IPS-18c (cell line): ENCODE measurements around the gene TCEAL6.
"Not testable (repeated sequence)": the region's sequence is repeated elsewhere in the genome, so short reads cannot be mapped to it uniquely, and the experiment has no call there.

Experiments used
- H3K4me3 ChIP-seq: 2 replicates; pipeline ENCODE4 v1.7.0; 2013; ENCODE audit warnings: low read depth, mild to moderate bottlenecking, low read length, moderate library complexity; ENCODE audit not compliant: insufficient read depth
- H3K9me3 ChIP-seq: one replicate; pipeline ENCODE4 v1.6.1; 2013; ENCODE audit warnings: mild to moderate bottlenecking, low read length, moderate library complexity; ENCODE audit not compliant: control insufficient read depth, insufficient read depth

The TCEAL6 gene

GRCh38 chrX:102142274-102142673 is at the start of gene TCEAL6:
TSS of gene TCEAL6 (minus strand) at chrX:102142481.
- not testable (repeated sequence) for H3K9me3 ChIP-seq, H3K4me3 ChIP-seq

- peaks cover 6% of the 10 kb centered on the region for H3K9me3 ChIP-seq
- H3K4me3 ChIP-seq, result no peak overlapping the region
Observed at GRCh38 chrX:102185967-102186720, 43.9 kb upstream of the TCEAL6 start.

- H3K9me3 ChIP-seq, result no peaks in the 10 kb centered on the region
- H3K4me3 ChIP-seq, result peak within 1 kb of the TSS; percentile 58
Observed at GRCh38 chrX:102155806-102156179, 13.5 kb upstream of the TCEAL6 start, which contains the start of gene BEX5. TSS of gene BEX5 (minus strand) at chrX:102155977. CDS start at chrX:102154265, 1,712 bp downstream.

- H3K9me3 ChIP-seq, result no peaks in the 10 kb centered on the region
- peak overlapping the region; percentile 58 for H3K4me3 ChIP-seq
Observed at GRCh38 chrX:102154900-102155805, 12.9 kb upstream of the TCEAL6 start.

- H3K4me3 ChIP-seq, result peak overlapping the region; percentile 58; the same call in 1 of the 2 replicates
- H3K9me3 ChIP-seq, result no peaks in the 10 kb centered on the region
Observed at GRCh38 chrX:102154218-102154860, 12.1 kb upstream of the TCEAL6 start.

- not testable (repeated sequence) for H3K9me3 ChIP-seq, H3K4me3 ChIP-seq
Observed at GRCh38 chrX:102141631-102142030, 650 bp downstream of the TCEAL6 start.

GRCh38 chrX:102140876-102141275 is 1.4 kb downstream of the TCEAL6 start:
- not testable (repeated sequence) for H3K4me3 ChIP-seq

GRCh38 chrX:102138064-102138463 is 4.2 kb downstream of the TCEAL6 start:
- Histone ChIP-seq H3K9me3 (no peaks in the 10 kb centered on the region), H3K4me3 (no peak overlapping the region)

More at GRCh38 chrX:102140876-102141275, 1.4 kb downstream of the TCEAL6 start:
- not testable (repeated sequence) for H3K9me3 ChIP-seq

- Histone ChIP-seq H3K9me3 (no peaks in the 10 kb centered on the region), H3K4me3 (no peak overlapping the region)
Observed at GRCh38 chrX:102129473-102129872, 12.8 kb downstream of the TCEAL6 start.

- Histone ChIP-seq H3K9me3 (no peaks in the 10 kb centered on the region), H3K4me3 (no peak overlapping the region)
Observed at GRCh38 chrX:102126863-102127262, 15.4 kb downstream of the TCEAL6 start.

GRCh38 chrX:102126080-102126818 is 16.0 kb downstream of the TCEAL6 start:
- H3K4me3 ChIP-seq, result peak overlapping the region; percentile 42
- H3K9me3 ChIP-seq, result not testable (repeated sequence)

- not testable (repeated sequence) for H3K9me3 ChIP-seq
- peak within 1 kb of the TSS; percentile 43 for H3K4me3 ChIP-seq
Observed at GRCh38 chrX:102125436-102125835, 16.8 kb downstream of the TCEAL6 start, which contains the start of gene TCEAL2. TSS of gene TCEAL2 (plus strand) at chrX:102125679. CDS start at chrX:102126831, 1,152 bp downstream.

- peak overlapping the region; percentile 43; the same call in 1 of the 2 replicates for H3K4me3 ChIP-seq
- H3K9me3 ChIP-seq, result not testable (repeated sequence)
Observed at GRCh38 chrX:102125014-102125413, 17.3 kb downstream of the TCEAL6 start.

GRCh38 chrX:102115748-102116147 is 26.5 kb downstream of the TCEAL6 start:
- peaks cover 14% of the 10 kb centered on the region for H3K9me3 ChIP-seq
- H3K4me3 ChIP-seq, result no peak overlapping the region

- Histone ChIP-seq H3K9me3 (peaks cover 14% of the 10 kb centered on the region), H3K4me3 (no peak overlapping the region)
Observed at GRCh38 chrX:102113367-102113766, 28.9 kb downstream of the TCEAL6 start.
